K562 (cell line): ENCODE measurements around the gene EDN2. TPM values are rescaled to one million over a fixed set of nuclear protein-coding genes. Genes with fewer than 3 reads are reported as not detected.

Experiments used
- ATAC-seq: fragments of 200-7000 bp; cut with Tn5 transposase; 3 replicates; pipeline ENCODE4 v1.9.1; 2020; ENCODE audit warnings: moderate library complexity
- BruUV-seq: library from RNA; stranded (reverse); fragments of 400-500 nt; replicated peaks from 2 replicates; lab custom pipeline; 2021; lab: Mats Ljungman, UMichigan
- CTCF ChIA-PET: fragments of 300-600 bp; formaldehyde crosslinking; extraction: SDS; loops from one replicate; lab custom pipeline; 2021; ENCODE audit warnings: low intra/inter-chr PET ratio; lab: Yijun Ruan, JAX
- POLR2A ChIA-PET: fragments of 300-600, 350-650 bp; sonication (Branson Sonifier 250); formaldehyde crosslinking; extraction: SDS; loops from one replicate; lab custom pipeline; 2021; ENCODE audit warnings: antibody characterized with exemption, inconsistent platforms; lab: Yijun Ruan, JAX
- DNase-seq, 4 experiments: peaks; one replicate each; pipeline versions ENCODE4 v3.0.0 to v3.0.0-alpha.2; 2011 to 2018; ENCODE audit warnings: low spot score in 3 of 4, mixed read lengths in 3 of 4; ENCODE audit errors: extremely low read depth in 1 of 4
- FAIRE-seq: peaks from 2 replicates; lab custom pipeline; 2011; peaks lifted over from hg19 to GRCh38; lab: Jason Lieb, UNC
- H2AFZ ChIP-seq: 2 replicates; pipeline ENCODE4 v1.6.0; 2011; ENCODE audit warnings: low read depth, low read length, control low read depth, inconsistent platforms
- H3K27ac ChIP-seq: fragments of 200-600 bp; 3 replicates; pipeline ENCODE4 v1.8.0; 2011; ENCODE audit warnings: low read depth, mild to moderate bottlenecking, control low read depth, inconsistent platforms, low read length, moderate library complexity, mixed read lengths; ENCODE audit errors: extremely low read depth
- H3K27me3 ChIP-seq, 2 experiments: fragments of 300-600 bp in 1 of 2; 2 replicates in 1 of 2; 3 replicates in 1 of 2; pipeline versions ENCODE4 v1.6.0 to v1.8.0; 2011; ENCODE audit warnings: inconsistent platforms in 2 of 2, low read length in 2 of 2, mild to moderate bottlenecking in 1 of 2, mixed read lengths in 1 of 2, moderate library complexity in 1 of 2; ENCODE audit not compliant: control insufficient read depth in 2 of 2, insufficient read depth in 2 of 2
- H3K36me3 ChIP-seq: fragments of 300-600 bp; 3 replicates; pipeline ENCODE4 v1.8.0; 2011; ENCODE audit warnings: mild to moderate bottlenecking, low read length, inconsistent platforms; ENCODE audit not compliant: control insufficient read depth, insufficient read depth
- H3K4me1 ChIP-seq, 2 experiments: fragments of 200-600 bp in 1 of 2; replicated peaks in 1 of 2; 2 replicates in 1 of 2; 3 replicates in 1 of 2; pipeline versions ENCODE4 v1.5.1 to v1.8.0; 2011; ENCODE audit warnings: inconsistent platforms in 2 of 2, low read length in 2 of 2, mild to moderate bottlenecking in 1 of 2, mixed read lengths in 1 of 2, moderate library complexity in 1 of 2; ENCODE audit not compliant: control insufficient read depth in 2 of 2, insufficient read depth in 2 of 2
- H3K4me2 ChIP-seq: 2 replicates; pipeline ENCODE4 v1.6.1; 2011; ENCODE audit warnings: low read length, control low read depth, inconsistent platforms, mixed read lengths; ENCODE audit not compliant: insufficient read depth
- H3K4me3 ChIP-seq: fragments of 200-600 bp; sonication (generic), shearing (Covaris generic); 2 replicates; pipeline ENCODE4 v1.5.1; 2016; ENCODE audit warnings: control low read depth, inconsistent platforms
- H3K79me2 ChIP-seq: fragments of 200-600 bp; 3 replicates; pipeline ENCODE4 v1.8.0; 2011; ENCODE audit warnings: low read length, inconsistent platforms; ENCODE audit not compliant: control insufficient read depth, insufficient read depth
- H3K9ac ChIP-seq, 2 experiments: 2 replicates each; pipeline versions ENCODE4 v1.6.0 to v1.6.1; 2011; ENCODE audit warnings: low read depth in 2 of 2, low read length in 2 of 2, control low read depth in 1 of 2, inconsistent platforms in 1 of 2, mild to moderate bottlenecking in 1 of 2, mixed read lengths in 1 of 2; ENCODE audit not compliant: insufficient read depth in 1 of 2
- H3K9me1 ChIP-seq: one replicate; pipeline ENCODE4 v1.6.0; 2011; ENCODE audit warnings: inconsistent platforms, mild to moderate bottlenecking, low read length, moderate library complexity; ENCODE audit not compliant: control insufficient read depth, insufficient read depth
- H3K9me3 ChIP-seq: replicated peaks from 2 replicates; pipeline ENCODE4 v1.5.1; 2011; ENCODE audit warnings: low read depth, low read length, inconsistent platforms; ENCODE audit not compliant: control insufficient read depth, insufficient read depth
- H4K20me1 ChIP-seq: replicated peaks from 2 replicates; pipeline ENCODE4 v1.6.1; 2011; ENCODE audit warnings: low read length, inconsistent platforms, mixed read lengths; ENCODE audit not compliant: control insufficient read depth, insufficient read depth
- ATF6 ChIP-seq: sonication (generic); formaldehyde crosslinking; IDR thresholded peaks from 2 replicates; pipeline ENCODE4 v1.4.0; 2020; ENCODE audit warnings: mild to moderate bottlenecking, missing genetic modification reagents
- CTCF ChIP-seq, 3 experiments: IDR thresholded peaks in 2 of 3; conservative IDR thresholded peaks in 1 of 3; 2 replicates each; pipeline ENCODE4 v1.5.1; 2011 to 2012; ENCODE audit warnings: low read length in 3 of 3, mild to moderate bottlenecking in 3 of 3, control low read depth in 2 of 3, improper control_type of control experiment in 1 of 3, inconsistent platforms in 1 of 3, low read depth in 1 of 3, mixed read lengths in 1 of 3, moderate library complexity in 1 of 3; ENCODE audit not compliant: insufficient read depth in 2 of 3
- HDAC2 ChIP-seq: fragments of 450-650 bp; IDR thresholded peaks from 2 replicates; pipeline ENCODE4 v1.6.1; 2016; ENCODE audit warnings: mild to moderate bottlenecking
- HEY1 ChIP-seq: fragments of 250-450 bp; sonication (Bioruptor Pico); IDR thresholded peaks from 2 replicates; pipeline ENCODE4 v1.5.0; 2020; ENCODE audit warnings: mild to moderate bottlenecking, moderate library complexity, borderline replicate concordance
- NFIC ChIP-seq: fragments of 450-650 bp; IDR thresholded peaks from 2 replicates; pipeline ENCODE4 v1.6.1; 2017; ENCODE audit warnings: mild to moderate bottlenecking, inconsistent platforms
- PRPF4 ChIP-seq: fragments of 200-400 bp; formaldehyde crosslinking; IDR thresholded peaks from one replicate; pipeline ENCODE4 v1.6.1; 2017; ENCODE audit warnings: low read length, low read depth, mild to moderate bottlenecking; ENCODE audit not compliant: insufficient read depth, poor library complexity, severe bottlenecking
- SIX5 ChIP-seq, 2 experiments: IDR thresholded peaks; 2 replicates each; pipeline ENCODE4 v1.6.1; 2011; ENCODE audit warnings: low read length in 2 of 2, borderline replicate concordance in 1 of 2, low read depth in 1 of 2, mild to moderate bottlenecking in 1 of 2, moderate library complexity in 1 of 2; ENCODE audit not compliant: insufficient read depth in 1 of 2
- SMAD4 ChIP-seq: fragments of 250-450 bp; sonication (Bioruptor Pico); conservative IDR thresholded peaks from 2 replicates; pipeline ENCODE4 v1.8.0; 2021; ENCODE audit warnings: inconsistent platforms, mild to moderate bottlenecking, moderate library complexity
- ZBTB7A ChIP-seq: IDR thresholded peaks from 2 replicates; pipeline ENCODE4 v1.6.1; 2011; ENCODE audit warnings: low read depth, mild to moderate bottlenecking, low read length, moderate library complexity, borderline replicate concordance; ENCODE audit not compliant: control insufficient read depth
- ZFP36 ChIP-seq: fragments of 150-350 bp; IDR thresholded peaks from 2 replicates; pipeline ENCODE4 v1.6.1; 2018; ENCODE audit warnings: low read length, low read depth; ENCODE audit not compliant: partially characterized antibody
- ZNF212 ChIP-seq: fragments of 450-650 bp; formaldehyde crosslinking; IDR thresholded peaks from 2 replicates; pipeline ENCODE4 v1.4.0; 2020; ENCODE audit warnings: mild to moderate bottlenecking
- ZNF24 ChIP-seq: fragments of 450-650 bp; IDR thresholded peaks from 2 replicates; pipeline ENCODE4 v1.6.1; 2016
- ZNF449 ChIP-seq: fragments of 250-450 bp; sonication (Bioruptor Pico); IDR thresholded peaks from 2 replicates; pipeline ENCODE4 v1.8.0; 2022; ENCODE audit warnings: moderate library complexity, mild to moderate bottlenecking, inconsistent platforms
- ZNF644 ChIP-seq: fragments of 200-800 bp; sonication (Bioruptor generic); IDR thresholded peaks from 2 replicates; pipeline ENCODE4 v1.6.1; 2016; ENCODE audit warnings: low read depth, missing genetic modification characterization, missing compliant biosample characterization
- ZSCAN29 ChIP-seq: fragments of 450-650 bp; IDR thresholded peaks from 2 replicates; pipeline ENCODE4 v1.6.1; 2017
- WGBS: fragments of 100-300 bp; shearing (Covaris generic); methylation state at CpG from one replicate; pipeline ENCODE4 v1.1.6; 2016; ENCODE audit warnings: low coverage, mixed read lengths; ENCODE audit not compliant: insufficient coverage; ENCODE audit errors: missing lambda C conversion rate; 5-methylcytosine and 5-hydroxymethylcytosine counted together
- in situ Hi-C: fragments of 300-500 bp; cut with MboI; formaldehyde crosslinking; loops from 4 replicates; pipeline ENCODE4 v1.15.0; 2018; ENCODE audit warnings: inconsistent platforms, mixed read lengths
- intact Hi-C: fragments of 100-400 bp; cut with micrococcal nuclease; formaldehyde crosslinking; loops from 2 replicates; pipeline ENCODE4 v1.14.2; 2022
- polyA plus RNA-seq, 8 experiments: library from polyadenylated mRNA; depleted of rRNA in 4 of 8; stranded (reverse) in 5 of 8; unstranded in 3 of 8; fragments of >200 nt; fragmentation: Nextera tagmentation in 2 of 8; fragmentation: Illumina TruSeq in 1 of 8; extraction: Ambion mirVana in 2 of 8; extraction: Trizol in 1 of 8; gene quantifications; 2 replicates each; pipeline versions ENCODE4 v1.2.1 to v1.2.3, GENCODE V29; 2011 to 2014; ENCODE audit warnings: inconsistent platforms in 1 of 8, missing spikeins in 1 of 8
- total RNA-seq, 7 experiments: library from RNA; depleted of rRNA in 6 of 7; stranded (reverse); fragments of >200 nt in 6 of 7; fragmentation: Illumina TruSeq in 2 of 7; extraction: Trizol in 2 of 7; gene quantifications; 2 replicates each; pipeline versions ENCODE4 v1.2.1 to v1.2.3, GENCODE V29; 2011 to 2021; ENCODE audit warnings: low replicate concordance in 1 of 7

The EDN2 gene
- total and polyA plus RNA-seq, 9 of the 15 experiments (the other 6 are each of a cell fraction or from before 2014, with no cell fraction given), result not detected

GRCh38 chr1:41431490-41432350 is 52.8 kb downstream of the EDN2 start:
- Histone ChIP-seq H3K36me3 (no peaks in the 10 kb centered on the region), H3K9me1 (no peaks in the 10 kb centered on the region), H2AFZ (no peak overlapping the region), H4K20me1 (peaks cover 16% of the 10 kb centered on the region), H3K4me1 (peaks cover 7 to 19% of the 10 kb centered on the region in 2 experiments; a peak in 3 of 5 replicates), H3K27ac (no peak overlapping the region), H3K9ac (no peak overlapping the region), H3K9me3 (no peaks in the 10 kb centered on the region), H3K4me3 (no peak overlapping the region), H3K79me2 (no peaks in the 10 kb centered on the region), H3K27me3 (peaks cover 18 to 47% of the 10 kb centered on the region in 2 experiments), H3K4me2 (no peak overlapping the region)
- no TSS peak for BruUV-seq
- FAIRE-seq, result no peak
- intact Hi-C loops (loop anchor here (1.0 to 2.0 kb wide), 3 partner anchors 109 to 163 kb away; no protein-coding TSS in a partner anchor), in situ Hi-C loops (loop anchor here (5.0 kb wide), 2 partner anchors 114 to 164 kb away; no protein-coding TSS in a partner anchor)
- ChIA-PET CTCF (interaction anchor here (0.5 to 3.1 kb wide), 9 partner anchors 31 to 394 kb away, joined by 3 to 25 read pairs (median 6); no protein-coding TSS in a partner anchor), POLR2A (interaction anchor here (1.6 to 2.1 kb wide), 2 partner anchors 11 to 13 kb away, joined by 5 to 6 read pairs; no protein-coding TSS in a partner anchor)
- WGBS, result 31% methylated on average over 19 of the region's 20 CpGs
- ATAC-seq, result no peak
- DNase-seq, result peak in 1 of 4 experiments; percentile 27
- no peak for TF ChIP-seq SIX5 (IDR thresholded peaks at IDR 0.05; ENCODE audit: borderline replicate concordance in 1 of 2, insufficient read depth in 1 of 2, low read depth in 1 of 2, low read length in 2 of 2)
- TF ChIP-seq ATF6 (CRISPR knock-in tag), result no peak
- TF ChIP-seq PRPF4, result no peak
- TF ChIP-seq ZNF24, result no peak
- TF ChIP-seq HEY1 (CRISPR knock-in tag), result no peak
- no peak for TF ChIP-seq SMAD4 (CRISPR knock-in tag)
- TF ChIP-seq HDAC2, result 0 out of 2 replicates have a peak, but pooled peaks have one; percentile 32
- peak; percentile 68 for TF ChIP-seq NFIC
- no peak for TF ChIP-seq ZNF212 (CRISPR knock-in tag)
- TF ChIP-seq ZSCAN29, result no peak
- TF ChIP-seq ZNF449 (CRISPR knock-in tag), result no peak
- TF ChIP-seq ZFP36, result peak; percentile 71
- no peak for TF ChIP-seq ZNF644
- TF ChIP-seq ZBTB7A, result no peak
- peak in 2 of 3 experiments; percentile 2 to 19; a peak in 1 of 6 replicates for TF ChIP-seq CTCF (IDR thresholded peaks at IDR 0.05 in 2 of 3, conservative IDR thresholded peaks at IDR 0.05 in 1 of 3; ENCODE audit: insufficient read depth in 2 of 3, low read depth in 1 of 3, low read length in 3 of 3)
